ENCODE measurements around the gene PSMG4. TPM values are rescaled to one million over a fixed set of nuclear protein-coding genes. Genes with fewer than 3 reads are reported as not detected.

Gene PSMG4
- total RNA-seq, 1 donor from 2014 or later: 9.1 TPM

DNA sequence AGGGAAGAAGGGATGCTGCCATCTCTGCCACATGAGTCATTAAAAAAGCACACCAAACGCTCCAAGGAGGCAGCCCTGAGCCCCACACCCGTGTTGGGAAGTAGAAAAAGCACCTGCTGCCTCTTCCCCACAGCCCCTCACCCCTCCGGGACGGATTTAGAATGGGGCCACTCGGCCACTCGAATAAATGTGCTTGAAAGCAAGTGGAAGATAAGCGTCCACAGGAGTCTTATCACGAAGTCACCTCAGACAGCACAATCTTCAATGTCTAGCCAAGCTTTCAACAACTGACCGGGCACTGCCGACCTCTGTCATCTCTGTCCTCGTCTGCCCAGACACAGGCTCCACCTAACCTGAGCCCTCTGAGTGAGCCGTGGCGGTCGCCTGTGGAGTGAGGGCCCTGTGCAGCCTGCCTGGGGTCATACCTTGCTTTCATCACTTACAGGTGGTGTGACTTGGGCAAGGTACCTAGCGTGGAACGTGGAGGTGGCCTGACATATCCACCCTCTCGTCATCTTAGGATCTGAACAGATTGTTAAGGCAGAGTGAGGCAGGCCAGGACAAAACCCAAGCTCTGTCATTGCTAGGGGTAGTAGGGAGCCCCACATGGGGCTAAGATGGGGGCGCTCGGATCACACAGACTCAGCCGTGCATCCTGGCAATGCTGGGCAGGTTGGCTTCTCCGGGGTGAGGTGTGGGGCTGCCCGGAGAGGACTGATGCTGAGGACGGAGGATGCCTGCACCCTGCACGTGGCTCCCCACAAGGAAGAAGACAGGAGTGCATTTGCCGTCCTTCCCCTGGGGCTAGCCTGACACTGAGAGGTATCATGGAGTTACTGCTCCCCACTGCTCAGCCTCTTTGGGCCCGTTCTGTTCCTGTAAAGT, 34.8 kb downstream of the PSMG4 start:
- intact Hi-C loops (cut with DNase I): loop anchor here (5.0 kb wide), 1 partner anchor 164 kb away; the partner anchor contains the start of gene SLC22A23
- no peak for DNase-seq (ENCODE audit: missing footprints)
- peak; percentile 38 for ATAC-seq

DNA sequence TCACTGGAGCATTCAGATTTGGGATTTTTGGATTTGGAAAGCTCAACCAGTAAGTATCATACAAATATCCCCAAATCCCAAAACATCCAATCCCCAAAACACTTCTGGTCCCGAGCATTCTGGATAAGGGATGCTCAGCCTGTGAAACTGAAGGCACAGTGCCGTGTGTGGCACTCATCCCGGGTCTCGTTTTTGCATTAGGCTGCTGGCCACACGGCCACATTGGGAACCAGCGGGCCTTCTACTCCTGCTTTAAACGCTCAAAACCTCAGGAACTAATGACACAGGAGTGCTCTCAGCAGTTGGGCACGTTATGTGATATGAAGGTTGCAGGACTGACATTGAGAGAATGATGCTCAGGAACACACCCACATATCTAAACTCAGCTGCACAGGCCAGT, 35.6 kb downstream of the PSMG4 start:
- no peak for ATAC-seq
- no peak for DNase-seq (ENCODE audit: missing footprints)
- intact Hi-C loops (cut with DNase I): loop anchor here (5.0 kb wide), 1 partner anchor 163 kb away; the partner anchor contains the start of gene SLC22A23

DNA sequence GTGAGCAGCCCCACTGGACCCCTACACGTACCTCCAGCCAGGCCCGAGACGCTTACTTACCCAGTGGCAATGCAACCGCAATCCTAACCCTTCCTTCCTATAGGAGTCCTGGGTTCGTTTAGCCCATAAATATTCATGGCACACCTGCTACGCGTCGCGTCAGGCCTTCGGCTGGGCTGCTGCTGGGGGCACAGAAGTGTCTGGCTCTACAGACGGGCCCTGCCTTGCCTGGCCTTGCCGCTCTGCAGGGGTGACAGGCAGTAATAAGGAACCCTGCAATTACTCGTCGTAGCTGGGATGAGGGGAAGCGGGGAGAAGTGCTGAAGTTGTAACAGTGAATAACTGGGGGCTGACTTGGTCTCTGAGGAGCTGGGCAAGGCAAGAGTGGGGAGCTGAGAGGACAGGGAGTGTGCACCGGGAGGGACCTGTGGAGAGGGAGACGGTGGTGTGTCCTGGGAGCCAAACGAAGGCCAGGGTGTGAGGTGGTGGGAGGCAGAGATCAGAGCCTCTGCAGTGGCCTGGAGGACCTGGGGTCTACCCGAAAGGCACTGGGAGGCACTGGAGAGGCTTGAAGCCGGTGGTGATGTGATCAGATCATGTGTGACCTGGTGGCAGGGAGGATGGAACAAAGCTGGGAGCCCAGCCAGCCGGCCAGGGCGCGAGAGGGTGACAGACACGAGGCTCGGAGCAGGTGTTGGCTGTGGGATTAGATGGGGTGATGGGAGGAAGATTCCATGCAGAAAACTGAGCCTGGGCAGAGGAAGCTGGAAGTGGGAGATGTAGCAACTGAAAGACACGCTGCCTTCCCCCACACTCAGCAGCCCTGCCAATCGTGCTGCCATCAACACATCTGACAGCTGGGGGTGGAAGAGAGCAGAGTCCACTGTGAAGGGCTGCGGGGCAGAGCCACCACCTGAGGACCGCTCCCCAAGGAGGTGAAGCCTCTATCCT, 36.4 kb downstream of the PSMG4 start:
- intact Hi-C loops (cut with DNase I): loop anchor here (5.0 kb wide), 1 partner anchor 162 kb away; the partner anchor contains the start of gene SLC22A23
- ATAC-seq (no peak), DNase-seq (ENCODE audit: missing footprints) (no peak)

GRCh38 chr6:3296078-3296477, 37.3 kb downstream of the PSMG4 start:
- ATAC-seq: no peak
- no peak for DNase-seq (ENCODE audit: missing footprints)
- intact Hi-C loops (cut with DNase I): no loop called here

- ATAC-seq (no peak), DNase-seq (ENCODE audit: missing footprints) (no peak)
- intact Hi-C loops (cut with DNase I): no loop called here
Observed at GRCh38 chr6:3296537-3296936, 37.8 kb downstream of the PSMG4 start.

DNA sequence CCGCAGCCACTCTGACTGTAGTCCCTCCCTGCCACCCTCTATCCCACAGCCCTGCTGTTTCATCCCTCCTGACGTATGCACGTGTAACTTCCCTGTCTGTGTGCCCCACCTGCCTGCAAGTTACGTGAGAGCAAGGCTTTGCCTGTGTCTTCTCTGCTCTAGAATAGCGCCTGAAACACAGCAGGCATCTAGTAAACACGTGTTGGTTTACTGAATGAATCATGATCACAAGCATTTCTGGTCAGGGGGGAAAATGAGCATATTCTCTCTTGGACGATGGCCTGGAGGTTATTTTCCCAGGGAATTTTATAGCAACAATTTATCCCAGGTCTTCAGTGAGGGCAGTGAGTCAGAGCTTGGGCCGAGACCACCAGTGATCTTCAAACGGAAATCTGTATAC, 38.3 kb downstream of the PSMG4 start:
- intact Hi-C loops (cut with DNase I): no loop called here
- no peak for DNase-seq (ENCODE audit: missing footprints)

DNA sequence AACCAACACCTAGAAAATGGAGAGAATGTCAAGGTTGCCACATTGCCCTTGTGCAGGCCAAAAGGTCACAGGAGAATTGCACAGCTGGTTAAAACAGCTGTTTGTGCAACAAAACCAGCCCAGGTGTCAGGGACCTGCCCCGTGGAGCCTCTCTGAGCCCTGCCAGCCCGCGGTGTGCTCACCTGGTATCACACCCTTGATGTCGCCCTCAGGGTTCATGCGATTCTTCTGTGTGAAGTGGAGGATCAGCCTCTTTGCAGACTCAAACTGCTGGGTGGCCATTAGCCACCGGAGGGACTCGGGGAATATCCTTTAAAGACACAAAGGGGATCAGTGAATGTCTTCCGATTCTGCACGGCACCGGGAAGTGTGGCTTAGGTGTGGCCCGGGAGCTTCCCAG, 39.2 kb downstream of the PSMG4 start:
- no peak for DNase-seq (ENCODE audit: missing footprints)
- ATAC-seq: no peak
- intact Hi-C loops (cut with DNase I): no loop called here

More for the DNA sequence above, 38.3 kb downstream of the PSMG4 start:
- no peak for ATAC-seq

DNA sequence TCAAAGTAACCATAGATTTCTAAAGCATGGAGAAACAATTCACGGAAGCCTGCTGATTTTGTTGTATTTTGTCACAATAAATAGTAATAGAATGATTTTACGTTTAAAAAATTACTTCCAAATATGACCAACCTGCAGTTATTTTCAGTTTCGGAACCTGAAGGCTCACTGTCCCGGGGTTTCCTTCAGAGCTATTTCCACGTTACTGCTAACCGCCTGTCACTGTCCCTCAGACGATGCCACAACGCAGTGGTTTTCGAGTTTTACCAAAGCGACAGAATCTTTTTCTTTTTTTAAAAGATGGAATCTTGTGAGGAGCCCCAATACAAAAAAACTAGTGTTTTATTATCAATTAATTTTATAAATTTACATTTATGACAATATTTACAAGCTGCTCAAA, 40.5 kb downstream of the PSMG4 start:
- no peak for ATAC-seq
- DNase-seq (ENCODE audit: missing footprints): no peak
- intact Hi-C loops (cut with DNase I): no loop called here

DNA sequence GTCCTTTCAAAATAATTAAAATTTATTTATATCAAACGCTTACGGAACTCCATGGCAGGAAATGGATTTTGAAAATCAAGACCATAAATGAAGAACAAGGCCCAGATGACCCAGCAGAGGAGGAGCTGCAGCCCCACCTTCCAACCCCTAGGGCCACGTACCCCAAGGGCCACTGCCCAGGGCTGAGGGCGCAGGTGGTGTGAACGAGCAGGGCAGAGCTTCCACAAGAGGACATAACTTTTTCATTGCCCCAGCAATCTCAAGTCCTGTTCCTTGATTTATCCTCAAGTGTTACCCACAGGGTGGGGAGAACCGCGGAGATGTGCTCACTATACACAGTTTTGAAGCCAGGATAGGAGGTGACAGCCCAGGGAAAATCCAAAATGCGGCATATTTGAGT, 42.8 kb downstream of the PSMG4 start:
- intact Hi-C loops (cut with DNase I): no loop called here
- DNase-seq (ENCODE audit: missing footprints): no peak
- no peak for ATAC-seq

GRCh38 chr6:3303795-3304411, 45.2 kb downstream of the PSMG4 start:
- ATAC-seq: no peak
- DNase-seq (ENCODE audit: missing footprints): no peak
- intact Hi-C loops (cut with DNase I): no loop called here

DNA sequence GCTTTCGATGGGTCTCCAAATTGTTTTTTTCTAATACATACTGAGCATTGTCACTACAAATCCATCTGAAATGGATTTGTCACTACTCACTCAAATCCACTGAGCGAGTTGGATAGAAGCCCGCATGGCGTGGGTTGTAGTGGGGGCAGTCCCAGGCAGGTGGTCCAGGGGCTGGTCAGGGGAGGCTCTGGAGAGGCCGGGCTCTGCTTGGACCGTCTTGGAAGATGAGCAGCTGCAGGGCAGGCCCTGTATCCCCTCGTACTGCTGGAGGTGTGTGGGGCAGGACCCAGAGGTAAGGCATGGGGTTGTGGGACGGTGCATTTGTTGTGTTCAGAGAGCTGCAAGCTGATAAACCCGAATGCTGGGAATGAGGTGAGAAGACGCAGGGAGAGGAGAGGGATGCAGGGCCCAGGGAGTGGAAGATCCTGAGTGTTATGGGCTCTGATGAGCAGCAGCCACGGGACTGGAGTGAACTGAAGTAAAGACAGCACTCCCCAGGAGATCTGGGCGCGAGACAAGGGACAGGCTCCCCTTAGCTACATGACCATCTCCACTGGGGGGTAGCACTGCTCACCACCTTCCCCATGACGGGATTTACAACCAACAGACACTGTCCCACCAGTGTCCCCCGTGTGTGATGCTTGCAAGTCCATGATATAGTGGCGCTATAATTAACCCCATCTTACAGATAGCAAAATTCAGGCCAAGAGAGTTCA, 45.9 kb downstream of the PSMG4 start:
- DNase-seq (ENCODE audit: missing footprints) (no peak), ATAC-seq (no peak)
- intact Hi-C loops (cut with DNase I): no loop called here

- intact Hi-C loops (cut with DNase I): no loop called here
- no peak for DNase-seq (ENCODE audit: missing footprints)
- ATAC-seq: no peak
Observed at GRCh38 chr6:3305216-3305565, 46.4 kb downstream of the PSMG4 start.

DNA sequence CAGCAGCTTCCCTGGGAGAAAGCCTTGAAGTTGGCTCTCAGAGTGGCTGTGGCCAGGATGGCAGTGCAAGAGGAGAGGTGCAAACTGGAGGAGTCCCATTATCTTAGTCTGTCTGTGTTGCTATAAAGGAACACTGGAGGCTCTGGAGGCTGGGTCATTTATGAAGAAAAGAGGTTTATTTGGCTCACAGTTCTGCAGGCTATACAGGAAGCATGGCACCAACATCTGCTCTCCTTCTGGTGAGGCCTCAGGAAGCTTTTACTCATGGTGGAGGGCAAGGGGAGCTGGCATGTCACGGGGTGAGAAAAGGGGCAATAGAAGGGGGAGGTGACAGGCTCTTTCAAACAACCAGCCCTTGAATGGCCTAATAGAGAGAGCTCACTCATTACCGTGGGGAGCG, 47.1 kb downstream of the PSMG4 start:
- ATAC-seq: no peak
- intact Hi-C loops (cut with DNase I): no loop called here

DNA sequence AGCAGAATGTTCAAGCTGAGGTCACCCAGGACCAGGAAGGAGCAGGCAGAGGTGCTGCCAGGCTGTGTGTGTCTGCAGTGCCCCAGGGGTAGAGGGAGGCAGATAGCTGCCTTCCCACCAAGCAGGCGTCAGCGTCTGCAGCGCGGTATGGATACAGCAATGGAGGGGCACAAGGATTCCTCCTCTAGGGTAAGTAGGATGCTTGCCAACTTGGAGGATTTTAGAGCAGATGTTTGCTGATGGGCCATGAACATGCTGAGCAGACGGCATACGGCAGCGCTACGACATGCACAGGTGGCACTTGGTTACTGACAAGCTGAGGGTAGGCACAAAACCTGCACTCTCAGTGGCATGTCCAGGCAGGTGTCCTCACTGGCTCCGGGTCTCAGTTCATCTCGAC, 48.1 kb downstream of the PSMG4 start:
- intact Hi-C loops (cut with DNase I): no loop called here
- no peak for ATAC-seq
- DNase-seq (ENCODE audit: missing footprints): no peak

More for the DNA sequence above, 47.1 kb downstream of the PSMG4 start:
- no peak for DNase-seq (ENCODE audit: missing footprints)

GRCh38 chr6:3307436-3307835, 48.7 kb downstream of the PSMG4 start:
- no peak for DNase-seq (ENCODE audit: missing footprints)
- ATAC-seq: no peak
- intact Hi-C loops (cut with DNase I): no loop called here

DNA sequence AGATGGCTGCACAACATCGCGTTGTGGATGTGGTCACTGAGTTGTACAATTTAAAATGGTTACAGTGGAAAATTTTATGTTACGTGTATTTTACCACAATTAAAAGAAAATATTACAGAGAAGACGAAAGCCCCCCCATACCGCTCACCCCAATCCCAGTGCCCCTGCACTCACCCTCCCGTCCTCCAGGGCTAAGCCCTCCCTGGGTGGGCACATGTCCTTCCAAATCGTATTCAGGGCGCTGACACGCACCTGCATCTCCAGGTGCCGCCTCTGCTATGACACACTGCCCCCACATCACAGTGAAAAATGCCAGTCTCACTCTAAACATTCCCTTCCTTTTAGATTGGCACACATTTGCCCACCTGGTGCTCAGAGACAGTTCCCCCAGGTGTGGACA, 49.4 kb downstream of the PSMG4 start:
- DNase-seq (ENCODE audit: missing footprints): no peak
- ATAC-seq: no peak
- intact Hi-C loops (cut with DNase I): no loop called here

- ATAC-seq: no peak
- intact Hi-C loops (cut with DNase I): no loop called here
Observed at GRCh38 chr6:3309391-3310050, 50.8 kb downstream of the PSMG4 start.

DNA sequence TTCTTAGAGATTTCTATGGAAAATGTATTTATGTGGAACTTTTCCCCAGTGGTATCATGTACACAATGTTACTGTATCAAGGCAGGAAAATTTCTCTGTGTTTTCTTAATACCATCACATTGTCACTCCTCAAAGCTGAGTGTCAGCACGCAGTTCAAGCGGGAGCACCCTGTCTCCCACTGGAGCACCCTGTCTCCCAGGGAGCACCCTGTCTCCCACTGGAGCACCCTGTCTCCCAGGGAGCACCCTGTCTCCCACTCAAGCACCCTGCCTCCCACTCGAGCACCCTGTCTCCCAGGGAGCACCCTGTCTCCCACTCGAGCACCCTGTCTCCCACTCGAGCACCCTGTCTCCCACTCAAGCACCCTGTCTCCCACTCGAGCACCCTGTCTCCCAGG, 51.3 kb downstream of the PSMG4 start:
- intact Hi-C loops (cut with DNase I): no loop called here
- ATAC-seq (no peak), DNase-seq (ENCODE audit: missing footprints) (no peak)

More at GRCh38 chr6:3309391-3310050, 50.8 kb downstream of the PSMG4 start:
- no peak for DNase-seq (ENCODE audit: missing footprints)
